ENCODE measurements around the gene SIGLEC1.

The SIGLEC1 gene

DNA sequence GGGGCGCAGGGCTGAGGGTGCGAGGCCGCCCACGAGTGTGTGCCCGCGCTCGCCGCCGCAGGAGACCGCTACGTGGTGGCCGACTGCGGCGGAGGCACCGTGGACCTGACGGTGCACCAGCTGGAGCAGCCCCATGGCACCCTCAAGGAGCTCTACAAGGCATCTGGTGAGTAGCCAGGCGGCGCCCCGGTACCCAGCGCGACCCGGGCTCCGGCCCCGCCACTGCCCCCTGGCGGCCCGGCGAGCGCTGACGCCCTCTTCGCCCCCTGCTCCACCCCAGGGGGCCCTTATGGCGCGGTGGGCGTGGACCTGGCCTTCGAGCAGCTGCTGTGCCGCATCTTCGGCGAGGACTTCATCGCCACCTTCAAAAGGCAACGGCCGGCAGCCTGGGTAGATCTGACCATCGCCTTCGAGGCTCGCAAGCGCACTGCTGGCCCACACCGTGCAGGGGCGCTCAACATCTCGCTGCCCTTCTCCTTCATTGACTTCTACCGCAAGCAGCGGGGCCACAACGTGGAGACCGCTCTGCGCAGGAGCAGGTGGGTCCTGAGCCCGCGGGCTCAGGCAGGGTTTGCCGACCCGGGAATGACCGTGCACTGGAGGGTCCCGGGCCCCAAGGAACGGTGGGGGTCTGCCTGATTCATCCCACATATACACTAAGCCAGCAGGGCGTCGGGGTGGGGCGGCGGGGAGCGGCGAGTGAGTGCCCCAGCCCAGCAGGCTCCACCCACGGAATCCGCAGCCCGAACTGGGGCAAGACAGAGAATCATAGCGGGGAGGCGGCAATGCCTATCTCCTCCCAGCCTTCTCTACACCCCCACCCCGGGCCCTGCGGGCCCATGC is 37.5 kb upstream of the SIGLEC1 start:
- no peak for TF ChIP-seq GATA3 (IDR thresholded peaks at IDR 0.05; ENCODE audit: low read depth, low read length)
- no peak for TF ChIP-seq GATA2 (IDR thresholded peaks at IDR 0.05; ENCODE audit: low read depth, low read length)

DNA sequence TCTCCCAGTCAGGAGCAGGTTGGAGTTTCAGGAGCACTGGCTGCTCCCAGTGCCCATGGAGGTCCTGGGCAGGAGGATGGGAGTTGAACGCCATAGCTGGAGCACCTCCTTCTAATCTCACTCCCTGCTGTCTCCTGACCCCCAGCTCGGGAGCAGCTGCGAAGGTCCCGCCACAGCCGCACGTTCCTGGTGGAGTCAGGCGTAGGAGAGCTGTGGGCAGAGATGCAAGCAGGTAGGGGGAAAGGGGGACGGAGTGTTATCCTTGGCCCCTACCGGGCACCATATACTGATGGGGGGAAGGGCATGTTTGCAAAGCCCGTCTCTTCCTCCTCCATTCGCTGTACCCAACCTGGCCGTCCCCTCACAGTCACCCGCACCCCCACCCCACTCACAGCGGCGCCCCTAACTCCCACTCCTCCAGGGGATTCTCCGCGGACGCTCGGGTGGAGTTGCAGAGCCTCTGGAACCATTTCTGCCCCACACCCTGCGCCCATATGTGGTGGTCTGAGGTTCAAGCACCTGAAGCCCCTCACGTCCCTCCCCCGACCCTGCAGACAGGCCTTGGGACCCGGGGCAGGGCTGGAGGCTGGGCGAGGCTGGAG is 36.8 kb upstream of the SIGLEC1 start:
- TF ChIP-seq GATA3 (IDR thresholded peaks at IDR 0.05; ENCODE audit: low read depth, low read length), result no peak
- TF ChIP-seq GATA2 (IDR thresholded peaks at IDR 0.05; ENCODE audit: low read depth, low read length), result no peak

DNA sequence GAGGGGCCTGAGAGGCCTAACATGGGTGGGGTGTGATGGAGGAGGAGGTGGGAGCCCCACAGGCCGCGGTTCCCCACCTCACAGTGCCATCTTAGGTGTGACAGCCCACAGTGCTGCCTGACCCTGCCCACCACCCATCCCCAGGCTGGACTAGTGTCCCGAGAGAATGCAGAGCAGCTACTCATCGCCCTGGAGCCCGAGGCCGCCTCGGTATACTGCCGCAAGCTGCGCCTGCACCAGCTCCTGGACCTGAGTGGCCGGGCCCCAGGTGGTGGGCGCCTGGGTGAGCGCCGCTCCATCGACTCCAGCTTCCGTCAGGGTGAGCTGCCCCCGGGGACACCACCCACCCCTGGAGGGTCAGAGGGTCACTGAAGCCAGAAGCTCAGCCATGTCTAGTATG is 35.7 kb upstream of the SIGLEC1 start:
- no peak for TF ChIP-seq GATA2 (IDR thresholded peaks at IDR 0.05; ENCODE audit: low read depth, low read length)
- no peak for TF ChIP-seq GATA3 (IDR thresholded peaks at IDR 0.05; ENCODE audit: low read depth, low read length)

DNA sequence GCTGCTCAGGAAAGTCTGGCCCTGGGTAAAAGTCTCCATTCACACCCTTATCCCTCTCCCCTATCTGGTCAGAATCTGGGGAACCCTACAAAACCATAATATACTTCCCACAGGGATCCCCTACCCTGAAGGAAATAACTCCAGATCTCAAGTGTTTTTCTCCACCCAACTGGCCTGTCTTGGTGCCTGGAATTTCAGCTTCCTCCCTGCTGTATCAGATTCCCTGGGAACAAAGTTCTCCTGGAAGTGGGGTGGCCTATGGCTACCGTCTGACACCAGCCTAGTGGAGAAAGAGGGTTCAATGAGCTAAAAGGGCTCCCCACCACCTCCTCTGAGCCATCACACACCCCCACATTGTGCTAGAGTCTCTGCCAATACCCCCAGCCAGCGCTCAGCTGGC is 35.1 kb upstream of the SIGLEC1 start:
- TF ChIP-seq GATA3 (IDR thresholded peaks at IDR 0.05; ENCODE audit: low read depth, low read length) (no peak), GATA2 (IDR thresholded peaks at IDR 0.05; ENCODE audit: low read depth, low read length) (no peak)

DNA sequence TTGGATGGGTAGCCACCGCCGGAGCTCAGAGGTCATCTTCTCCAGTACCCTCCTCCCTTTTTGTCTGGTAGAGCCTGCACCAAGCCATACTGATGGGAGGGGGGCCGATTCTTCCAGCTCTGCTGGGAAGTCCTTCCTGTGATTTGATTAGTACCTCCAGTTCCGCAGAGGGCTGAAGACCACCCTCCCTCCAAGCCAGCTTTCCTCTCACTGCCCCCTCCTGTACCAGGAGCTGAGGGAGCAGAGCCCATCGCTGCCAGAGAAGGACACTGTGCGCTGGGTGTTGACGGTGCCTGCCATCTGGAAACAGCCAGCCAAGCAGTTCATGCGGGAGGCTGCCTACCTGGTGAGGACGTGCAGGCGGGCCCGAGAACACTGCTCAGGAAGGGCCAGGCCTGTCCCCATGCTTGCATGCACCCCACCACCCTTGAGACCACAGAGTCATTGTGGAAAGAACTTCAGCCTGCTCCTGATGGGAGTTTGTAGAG is 33.3 kb upstream of the SIGLEC1 start:
- TF ChIP-seq GATA2 (IDR thresholded peaks at IDR 0.05; ENCODE audit: low read depth, low read length) (no peak), GATA3 (IDR thresholded peaks at IDR 0.05; ENCODE audit: low read depth, low read length) (no peak)

DNA sequence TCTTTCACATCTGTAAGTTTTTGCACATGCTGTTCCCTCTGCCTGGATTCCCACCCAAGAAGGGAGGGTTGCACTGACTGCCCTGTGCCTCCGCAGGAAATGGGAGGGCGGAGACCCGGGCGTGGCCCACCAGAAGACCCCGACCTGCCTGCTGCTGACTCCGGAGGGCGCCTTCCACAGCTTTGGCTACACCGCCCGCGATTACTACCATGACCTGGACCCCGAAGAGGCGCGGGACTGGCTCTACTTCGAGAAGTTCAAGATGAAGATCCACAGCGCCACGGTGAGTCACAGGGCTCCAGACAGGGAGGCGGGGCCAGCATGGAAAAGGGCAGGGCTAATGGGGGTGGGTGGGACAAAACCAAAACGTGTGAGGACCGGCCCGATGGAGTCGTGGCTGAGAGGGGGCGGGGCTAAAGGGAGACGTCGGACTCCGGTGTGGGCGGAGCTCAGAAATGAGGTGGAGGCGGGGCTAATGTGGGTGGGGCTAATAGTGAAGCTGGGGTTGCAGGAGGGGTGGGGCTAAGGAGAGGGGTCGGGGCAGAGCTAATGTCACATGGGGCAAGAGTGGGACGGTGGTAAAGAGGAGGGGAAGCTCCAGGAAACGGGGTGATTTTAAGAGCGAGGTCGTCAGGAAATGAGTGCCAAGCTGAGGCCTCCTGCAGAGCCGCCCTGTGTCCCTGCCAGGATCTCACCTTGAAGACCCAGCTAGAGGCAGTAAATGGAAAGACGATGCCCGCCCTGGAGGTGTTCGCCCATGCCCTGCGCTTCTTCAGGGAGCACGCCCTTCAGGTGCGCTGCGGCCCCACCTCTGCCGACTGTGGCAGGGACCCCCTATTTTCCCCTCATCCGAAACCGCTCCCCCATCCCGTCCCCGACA is 32.6 kb upstream of the SIGLEC1 start:
- no peak for TF ChIP-seq GATA3 (IDR thresholded peaks at IDR 0.05; ENCODE audit: low read depth, low read length)
- no peak for TF ChIP-seq GATA2 (IDR thresholded peaks at IDR 0.05; ENCODE audit: low read depth, low read length)

DNA sequence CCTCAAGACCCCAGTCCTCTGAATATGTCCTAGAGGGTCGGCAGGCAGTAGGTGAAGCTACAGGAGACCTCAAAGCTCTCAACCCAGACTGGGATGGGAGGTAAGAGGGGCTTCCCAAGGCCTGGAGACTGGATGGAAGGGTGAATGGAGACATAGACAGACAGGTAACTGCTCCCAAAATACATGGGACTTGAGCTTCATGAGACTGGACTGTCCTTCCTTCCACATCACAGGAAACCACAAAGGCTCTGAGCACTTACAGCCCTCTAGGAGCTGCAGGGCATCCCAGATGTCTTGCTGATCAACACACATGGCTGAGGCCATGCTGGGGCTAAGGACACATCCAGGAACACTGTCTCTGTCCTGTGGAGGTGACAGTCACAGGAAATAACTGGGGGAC is 31.6 kb upstream of the SIGLEC1 start:
- TF ChIP-seq GATA3 (IDR thresholded peaks at IDR 0.05; ENCODE audit: low read depth, low read length) (no peak), GATA2 (IDR thresholded peaks at IDR 0.05; ENCODE audit: low read depth, low read length) (no peak)

DNA sequence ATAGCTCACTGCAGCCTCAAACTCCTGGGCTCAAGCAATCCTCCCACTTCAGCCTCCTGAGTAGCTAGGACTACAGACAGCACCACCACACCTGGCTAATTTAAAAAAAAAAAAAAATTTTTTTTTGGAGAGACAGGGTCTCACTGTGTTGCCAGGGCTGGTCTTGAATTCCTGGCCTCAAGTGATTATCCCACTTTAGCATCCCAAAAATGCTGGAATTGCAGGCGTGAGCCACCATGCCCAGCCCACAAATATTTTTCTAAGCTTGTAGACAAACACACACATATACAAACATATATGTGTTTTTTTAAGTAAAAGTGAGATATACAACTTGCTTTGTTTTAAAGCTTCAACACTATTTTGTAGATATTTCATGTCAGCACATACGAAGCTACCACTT is 30.9 kb upstream of the SIGLEC1 start:
- no peak for TF ChIP-seq GATA3 (IDR thresholded peaks at IDR 0.05; ENCODE audit: low read depth, low read length)
- TF ChIP-seq GATA2 (IDR thresholded peaks at IDR 0.05; ENCODE audit: low read depth, low read length), result no peak

DNA sequence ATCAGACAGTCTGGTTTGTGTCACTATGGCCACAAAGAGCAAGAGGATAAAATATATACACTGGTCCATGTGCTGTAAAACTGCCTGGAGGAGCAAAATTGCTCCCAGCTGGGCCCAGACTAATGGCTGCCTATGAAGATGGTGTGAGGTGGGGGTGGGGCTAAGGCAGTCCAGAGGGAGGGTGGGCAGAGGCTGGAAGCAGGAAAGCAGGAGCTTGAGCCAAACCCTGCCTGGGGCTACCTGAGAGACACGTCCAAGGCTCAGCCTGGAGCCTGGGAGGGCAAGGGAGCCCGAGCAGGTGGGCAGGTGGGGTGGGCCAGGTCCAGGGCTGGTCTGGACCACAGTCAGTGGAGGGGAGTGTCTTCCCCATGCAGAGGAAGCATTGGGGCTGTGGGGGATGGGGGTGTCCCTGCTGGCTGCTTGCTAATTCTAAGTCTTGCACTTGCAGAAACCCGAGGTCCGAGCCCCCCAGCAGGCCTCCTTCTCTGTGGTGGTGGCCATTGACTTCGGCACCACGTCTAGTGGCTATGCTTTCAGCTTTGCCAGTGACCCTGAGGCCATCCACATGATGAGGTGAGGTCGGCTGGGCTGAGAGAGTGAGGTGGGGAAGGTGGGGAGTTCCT is 29.5 kb upstream of the SIGLEC1 start:
- TF ChIP-seq GATA3 (IDR thresholded peaks at IDR 0.05; ENCODE audit: low read depth, low read length) (no peak), GATA2 (IDR thresholded peaks at IDR 0.05; ENCODE audit: low read depth, low read length) (no peak)

DNA sequence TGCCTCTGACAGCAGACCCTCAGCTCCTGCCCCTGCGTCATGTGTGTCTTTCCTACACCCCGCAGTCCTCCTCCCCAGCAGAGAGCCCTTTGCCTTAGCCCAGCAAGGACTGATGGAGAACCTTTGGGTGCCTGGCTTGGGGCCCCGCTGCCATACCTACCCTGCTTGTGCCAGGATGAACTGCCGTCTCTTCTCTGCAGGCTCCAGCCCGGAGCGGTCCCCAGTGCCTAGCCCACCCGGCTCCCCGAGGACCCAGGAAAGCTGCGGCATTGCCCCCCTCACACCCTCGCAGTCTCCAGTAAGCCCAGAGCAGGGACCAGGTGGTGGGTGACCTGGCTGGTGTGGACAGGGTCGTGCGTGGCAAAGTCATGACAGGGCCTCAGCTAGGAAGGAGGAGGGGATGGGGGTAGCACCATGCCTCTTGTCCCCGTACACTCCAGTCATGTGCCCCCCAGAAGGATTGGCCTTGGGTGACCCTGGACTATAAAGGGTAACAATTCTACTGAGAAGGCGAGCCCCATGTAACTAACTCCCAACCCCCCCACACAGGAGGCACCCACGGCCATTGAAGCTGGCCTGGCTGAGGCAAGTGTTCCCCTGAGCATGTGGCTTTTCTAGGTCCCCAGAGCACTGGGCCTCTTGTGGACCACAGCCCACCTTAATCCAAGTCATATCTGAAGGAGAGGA is 28.4 kb upstream of the SIGLEC1 start:
- TF ChIP-seq GATA2 (IDR thresholded peaks at IDR 0.05; ENCODE audit: low read depth, low read length) (no peak), GATA3 (IDR thresholded peaks at IDR 0.05; ENCODE audit: low read depth, low read length) (no peak)

DNA sequence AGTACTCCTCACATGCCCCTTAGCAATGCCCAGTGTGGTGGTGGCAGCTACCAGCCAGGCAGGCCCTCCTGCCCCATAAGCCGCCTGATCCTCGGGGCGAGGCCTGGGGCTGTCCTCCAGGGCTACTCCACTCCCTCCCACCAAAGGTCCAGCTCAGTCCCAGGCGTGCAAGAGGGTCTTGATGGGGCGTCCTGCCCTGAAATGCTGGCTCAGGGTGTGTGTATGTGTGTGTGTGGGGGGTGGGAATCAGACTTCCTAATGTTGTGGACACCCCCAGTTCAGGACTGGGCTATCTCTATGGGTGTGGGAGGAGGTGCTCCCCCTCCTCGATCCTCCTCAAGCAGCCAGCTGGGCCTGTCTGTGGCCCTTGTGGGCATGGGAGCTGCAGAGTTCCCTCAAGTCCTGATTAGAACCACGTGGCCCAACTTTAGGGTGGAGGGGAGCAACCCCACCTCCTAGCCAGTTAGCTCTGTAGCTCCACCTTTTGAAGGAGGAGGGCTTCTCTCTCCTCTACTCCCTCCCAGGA is 27.6 kb upstream of the SIGLEC1 start:
- TF ChIP-seq GATA3 (IDR thresholded peaks at IDR 0.05; ENCODE audit: low read depth, low read length), result no peak
- TF ChIP-seq GATA2 (IDR thresholded peaks at IDR 0.05; ENCODE audit: low read depth, low read length), result no peak

DNA sequence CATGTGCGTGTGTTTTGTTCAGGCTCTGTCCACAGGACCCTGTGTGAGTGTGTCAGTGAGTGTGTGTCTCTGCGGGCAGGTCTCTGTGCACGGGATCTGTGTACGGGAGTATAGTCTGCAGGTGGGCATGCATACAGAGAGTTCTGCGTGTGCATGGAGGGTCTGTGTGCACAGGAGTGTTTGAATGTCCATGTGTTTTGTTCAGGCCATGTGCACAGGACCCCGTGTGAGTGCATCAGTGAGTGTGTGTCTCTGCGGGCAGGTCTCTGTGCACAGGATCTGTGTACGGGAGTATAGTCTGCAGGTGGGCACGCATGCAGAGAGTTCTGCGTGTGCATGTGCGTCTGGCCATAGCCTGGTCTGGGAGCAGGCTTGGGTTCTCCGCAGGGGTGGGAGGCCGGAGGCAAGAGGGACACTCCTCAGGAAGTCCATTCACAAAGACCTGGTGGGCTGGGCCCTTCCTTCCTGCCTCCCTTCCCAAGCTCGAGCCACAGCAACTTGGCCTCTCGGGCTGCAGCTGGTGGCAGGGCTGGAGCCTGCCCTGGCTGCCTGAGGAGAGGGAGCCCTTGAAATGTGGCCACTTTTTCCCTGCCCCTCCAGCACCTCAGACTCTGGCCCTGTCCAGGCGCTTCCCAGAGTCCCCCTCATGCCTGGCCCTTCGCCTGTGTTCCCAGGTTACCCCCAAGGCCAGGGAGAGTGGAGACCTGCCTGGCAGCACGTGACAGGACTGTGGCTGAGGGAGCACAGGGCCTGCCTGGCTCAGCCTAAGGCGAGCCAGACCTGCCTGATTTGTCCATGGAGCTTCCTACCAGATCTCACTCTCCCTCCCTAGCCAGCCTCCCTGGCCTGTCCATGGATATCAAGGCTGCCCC is 26.9 kb upstream of the SIGLEC1 start:
- no peak for TF ChIP-seq GATA3 (IDR thresholded peaks at IDR 0.05; ENCODE audit: low read depth, low read length)
- TF ChIP-seq GATA2 (IDR thresholded peaks at IDR 0.05; ENCODE audit: low read depth, low read length), result no peak

Measured in SH-SY5Y (cell line).